HL-60/S4 treated with phorbol 12-myristate 13-acetate at 8.2 ng/mL for 4 days and 3 days (cell line): ENCODE results near the gene ADAMTS3.

Source experiments
- in situ Hi-C: fragments of 300-500 bp; cut with MboI; formaldehyde crosslinking; loops from 2 replicates; pipeline ENCODE4 v1.15.0; 2022; ENCODE audit warnings: low sequenced_read_pairs

The ADAMTS3 gene

GRCh38 chr4:72302981-72303704, 265.9 kb downstream of the ADAMTS3 start:
- in situ Hi-C loops, result no loop called here

- in situ Hi-C loops, result no loop called here
These were observed 267.3 kb downstream of the ADAMTS3 start for GRCh38 chr4:72301759-72302158.

GRCh38 chr4:72300126-72300525, 268.9 kb downstream of the ADAMTS3 start:
- in situ Hi-C loops, result no loop called here

GRCh38 chr4:72295966-72296557, 273.0 kb downstream of the ADAMTS3 start:
- in situ Hi-C loops, result no loop called here

GRCh38 chr4:72290737-72291136, 278.3 kb downstream of the ADAMTS3 start:
- in situ Hi-C loops, result no loop called here

GRCh38 chr4:72286910-72287309, 282.1 kb downstream of the ADAMTS3 start:
- in situ Hi-C loops, result no loop called here

- in situ Hi-C loops, result no loop called here
These were observed 282.8 kb downstream of the ADAMTS3 start for GRCh38 chr4:72286185-72286584.

- in situ Hi-C loops, result no loop called here
These were observed 285.7 kb downstream of the ADAMTS3 start for GRCh38 chr4:72283357-72283756.

GRCh38 chr4:72280252-72280651, 288.8 kb downstream of the ADAMTS3 start:
- in situ Hi-C loops, result no loop called here

GRCh38 chr4:72275381-72275780, 293.6 kb downstream of the ADAMTS3 start:
- in situ Hi-C loops, result no loop called here

GRCh38 chr4:72274251-72274650, 294.8 kb downstream of the ADAMTS3 start:
- in situ Hi-C loops, result no loop called here

GRCh38 chr4:72255269-72255668, 313.8 kb downstream of the ADAMTS3 start:
- in situ Hi-C loops, result no loop called here

GRCh38 chr4:72243641-72244040, 325.4 kb downstream of the ADAMTS3 start:
- in situ Hi-C loops, result no loop called here

GRCh38 chr4:72239487-72240116, 329.4 kb downstream of the ADAMTS3 start:
- in situ Hi-C loops, result no loop called here
